WI38 (cell line): ENCODE results near the gene NFATC2.

Source experiments
- H3K4me3 ChIP-seq: 2 replicates; pipeline ENCODE4 v1.5.1; 2011; ENCODE audit warnings: low read depth, mild to moderate bottlenecking, control low read depth, low read length
- CTCF ChIP-seq: IDR thresholded peaks from 2 replicates; pipeline ENCODE4 v1.5.1; 2012; ENCODE audit warnings: low read depth, mild to moderate bottlenecking, control low read depth, low read length

Gene NFATC2

GRCh38 chr20:51525241-51526105 lies 17.0 kb downstream of the NFATC2 start:
- H3K4me3 ChIP-seq = no peak overlapping the region
- TF ChIP-seq CTCF = no peak

- H3K4me3 ChIP-seq = no peak overlapping the region
- no peak for TF ChIP-seq CTCF
Observed at GRCh38 chr20:51523276-51524013, 19.1 kb downstream of the NFATC2 start.

GRCh38 chr20:51522207-51522606 lies 20.3 kb downstream of the NFATC2 start:
- H3K4me3 ChIP-seq = no peak overlapping the region
- no peak for TF ChIP-seq CTCF

GRCh38 chr20:51517839-51518238 lies 24.7 kb downstream of the NFATC2 start:
- no peak overlapping the region for H3K4me3 ChIP-seq
- no peak for TF ChIP-seq CTCF

GRCh38 chr20:51516855-51517254 lies 25.7 kb downstream of the NFATC2 start:
- no peak for TF ChIP-seq CTCF
- no peak overlapping the region for H3K4me3 ChIP-seq

- no peak overlapping the region for H3K4me3 ChIP-seq
- TF ChIP-seq CTCF = no peak
Observed at GRCh38 chr20:51514836-51515235, 27.7 kb downstream of the NFATC2 start.

- H3K4me3 ChIP-seq = no peak overlapping the region
- no peak for TF ChIP-seq CTCF
Observed at GRCh38 chr20:51514249-51514648, 28.3 kb downstream of the NFATC2 start.
